Colon (tissue), 2 donors: ENCODE measurements around the gene EIF1B.
"Not testable (repeated sequence)": the region's sequence is repeated elsewhere in the genome, so short reads cannot be mapped to it uniquely, and the experiment has no call there.

Experiments used
- FAIRE-seq: peaks from 2 replicates; lab custom pipeline; 2012; peaks lifted over from hg19 to GRCh38; lab: Jason Lieb, UNC
- donor health status: control.
- donor health status: control.

Gene EIF1B

DNA sequence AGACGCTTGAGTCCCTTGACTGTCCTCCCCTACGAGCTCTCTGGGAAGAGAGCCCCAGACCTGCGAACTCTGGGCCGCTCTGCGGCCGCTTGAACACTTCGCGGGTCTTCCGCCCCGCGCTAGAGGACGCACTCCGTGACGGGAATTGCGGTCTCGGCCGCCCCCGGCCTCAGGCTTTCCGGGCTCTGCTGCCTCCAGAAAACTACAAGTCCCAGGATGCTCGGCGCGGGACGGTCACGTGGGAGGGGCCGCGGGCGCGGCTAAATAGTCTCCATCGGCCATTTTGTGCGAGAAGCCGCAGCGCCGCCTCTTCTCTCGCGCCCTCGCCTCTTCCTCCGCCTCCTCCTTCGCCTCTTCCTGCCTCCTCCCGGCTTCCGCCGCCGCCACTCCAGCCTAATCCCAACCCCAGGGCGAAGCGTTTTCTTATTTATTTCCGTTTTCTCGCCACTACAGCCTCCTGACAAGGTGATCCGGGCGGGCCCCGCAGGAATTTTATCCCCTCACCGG lies at the start of gene EIF1B:
Gene EIF1B (plus strand): TSS at position 290 of the 507 bp plus-strand sequence. CDS start 235 bp downstream, outside the sequence.
- FAIRE-seq: no peak

GRCh38 chr3:40262331-40262730 lies 47.2 kb upstream of the EIF1B start:
- FAIRE-seq: no peak

DNA sequence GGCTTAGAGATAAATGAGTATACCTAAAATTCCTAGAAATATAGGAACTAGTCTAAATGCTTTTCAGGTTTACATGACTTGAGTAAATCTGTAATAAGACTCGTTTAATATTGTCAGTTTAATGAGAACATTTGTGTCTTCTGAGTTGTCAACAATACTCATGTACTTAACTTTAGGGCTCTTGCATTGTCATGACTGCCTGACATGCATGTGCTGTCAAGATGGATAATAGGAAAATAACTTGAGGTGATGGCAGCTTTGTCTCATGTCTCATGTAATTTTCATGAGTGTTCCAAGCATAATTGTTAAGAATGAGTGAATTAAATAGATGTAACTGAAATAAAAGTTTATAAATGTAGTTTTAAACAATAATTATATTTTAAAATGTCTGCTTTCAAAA lies 45.1 kb upstream of the EIF1B start:
- no peak for FAIRE-seq

DNA sequence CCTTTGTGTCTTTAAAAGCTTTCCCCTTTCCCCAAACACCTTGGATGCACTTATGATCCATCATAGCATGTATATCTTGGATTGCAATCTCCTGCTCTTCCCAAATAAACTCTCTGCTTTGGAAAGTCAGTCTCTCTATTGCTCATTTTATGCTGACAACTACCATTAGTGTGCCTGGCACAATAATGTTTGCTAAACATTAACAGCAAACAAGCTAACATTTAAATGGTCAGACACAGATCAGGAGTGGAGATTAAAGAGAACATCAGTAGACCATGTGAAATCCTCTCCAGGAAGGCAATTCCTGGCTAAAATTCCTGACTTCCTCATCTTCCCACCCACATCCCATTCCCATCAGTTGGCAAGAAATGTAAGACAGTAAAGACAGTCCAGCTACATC lies 44.3 kb upstream of the EIF1B start:
- FAIRE-seq: no peak

GRCh38 chr3:40267937-40268724 lies 41.4 kb upstream of the EIF1B start:
- no peak for FAIRE-seq

- FAIRE-seq: no peak
Observed at GRCh38 chr3:40268802-40269524, 40.5 kb upstream of the EIF1B start.

- FAIRE-seq: no peak
Observed at GRCh38 chr3:40278791-40279190, 30.7 kb upstream of the EIF1B start.

- no peak for FAIRE-seq
Observed at GRCh38 chr3:40281995-40282394, 27.5 kb upstream of the EIF1B start.

DNA sequence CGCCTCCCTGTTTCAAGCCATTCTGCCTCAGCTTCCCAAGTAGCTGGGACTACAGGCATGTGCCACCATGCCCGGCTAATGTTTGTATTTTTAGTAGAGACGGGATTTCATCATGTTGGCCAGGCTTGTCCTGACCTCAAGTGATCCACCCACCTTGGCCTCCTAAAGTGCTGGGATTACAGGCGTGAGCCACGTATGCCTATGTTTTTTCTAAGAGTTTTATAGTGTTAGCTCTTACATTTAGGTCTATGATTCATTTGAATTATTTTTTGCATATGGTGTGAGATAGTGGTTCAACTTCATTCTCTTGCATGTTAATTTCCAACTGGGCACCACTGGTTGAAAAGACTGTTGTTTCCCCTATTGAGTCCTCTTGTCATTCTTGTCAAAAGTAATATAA lies 26.4 kb upstream of the EIF1B start:
- FAIRE-seq: not testable (repeated sequence)

GRCh38 chr3:40287248-40287647 lies 22.3 kb upstream of the EIF1B start:
- no peak for FAIRE-seq

- no peak for FAIRE-seq
Observed at GRCh38 chr3:40290396-40290795, 19.1 kb upstream of the EIF1B start.

- FAIRE-seq: no peak
Observed at GRCh38 chr3:40291471-40291870, 18.0 kb upstream of the EIF1B start.

GRCh38 chr3:40292637-40293349 lies 16.7 kb upstream of the EIF1B start:
- FAIRE-seq: no peak

DNA sequence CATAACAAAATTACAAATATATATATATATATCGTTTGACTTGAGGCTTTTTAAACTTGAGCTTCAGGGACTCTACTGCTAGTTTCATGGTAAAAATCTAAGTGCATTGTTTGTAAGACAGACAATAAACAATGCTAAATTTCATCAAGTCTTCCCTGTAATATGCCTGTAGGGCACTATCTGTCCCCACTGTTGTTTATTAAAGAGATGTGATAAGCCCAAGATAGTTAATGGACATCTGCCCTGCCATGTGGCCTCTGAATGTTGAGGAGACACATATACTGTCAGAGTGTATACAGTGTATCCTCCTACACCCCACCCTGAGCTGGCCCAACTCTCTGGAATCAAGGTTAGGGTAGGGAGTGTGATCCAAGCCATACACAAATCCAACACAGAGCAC lies 15.1 kb upstream of the EIF1B start:
- FAIRE-seq: no peak

GRCh38 chr3:40298075-40298474 lies 11.4 kb upstream of the EIF1B start:
- no peak for FAIRE-seq

DNA sequence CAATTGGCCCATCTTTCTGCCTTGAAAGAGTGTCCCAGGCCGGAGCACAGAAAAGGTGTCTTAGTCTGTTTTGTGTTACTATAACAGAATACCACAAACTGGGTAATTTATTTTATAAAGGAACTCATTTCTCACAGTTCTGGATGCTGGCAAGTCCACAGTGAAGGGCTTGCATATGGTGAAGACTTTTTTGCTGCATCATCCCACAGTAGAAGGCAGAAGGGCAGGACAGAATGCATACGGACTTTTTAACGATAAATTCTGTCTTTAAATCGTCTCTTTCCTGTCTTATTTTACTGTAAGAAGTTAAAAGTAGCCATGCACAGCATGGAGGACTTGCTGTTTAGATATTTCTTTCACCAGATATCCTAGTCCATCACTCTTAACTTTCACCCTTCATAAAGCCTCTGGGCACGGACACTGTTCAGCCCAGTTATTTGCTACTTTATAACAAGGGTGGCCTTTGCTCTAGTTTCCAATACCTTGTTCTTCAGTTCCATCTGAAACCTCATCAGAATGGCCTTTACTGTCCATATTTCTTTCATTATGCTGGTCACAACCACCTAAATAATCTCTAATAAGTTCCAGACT lies 10.3 kb upstream of the EIF1B start:
- FAIRE-seq: no peak

DNA sequence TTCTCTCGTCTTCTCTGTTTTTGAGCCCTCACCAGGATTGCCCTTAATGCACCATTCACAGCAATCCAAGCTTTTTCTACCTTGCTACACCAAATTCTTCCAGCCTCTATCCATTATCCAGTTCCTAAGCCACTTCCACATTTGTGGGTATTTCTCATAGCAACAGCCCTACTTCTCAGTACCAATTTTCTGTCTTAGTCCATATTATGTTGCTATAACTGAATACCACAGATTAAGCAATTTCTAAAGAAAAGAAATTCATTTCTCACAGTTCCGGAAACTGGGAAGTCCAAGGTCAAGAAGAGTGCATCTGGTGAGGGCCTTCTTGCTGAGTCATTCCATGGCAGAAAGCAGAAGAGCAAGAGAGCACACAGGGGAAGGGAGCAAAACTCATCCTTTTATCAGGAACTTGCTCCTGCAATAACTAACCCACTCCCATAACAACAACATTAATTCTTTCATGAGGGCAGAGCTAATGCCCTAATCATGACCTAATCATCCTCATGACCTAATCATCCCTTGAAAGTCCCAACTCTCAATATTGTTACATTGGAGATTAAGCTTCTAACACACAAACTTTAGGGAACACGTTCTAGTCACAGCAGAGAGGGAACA lies 9.7 kb upstream of the EIF1B start:
- FAIRE-seq: no peak

GRCh38 chr3:40302784-40303183 lies 6.7 kb upstream of the EIF1B start:
- FAIRE-seq: no peak

GRCh38 chr3:40304352-40304751 lies 5.2 kb upstream of the EIF1B start:
- FAIRE-seq: no peak

DNA sequence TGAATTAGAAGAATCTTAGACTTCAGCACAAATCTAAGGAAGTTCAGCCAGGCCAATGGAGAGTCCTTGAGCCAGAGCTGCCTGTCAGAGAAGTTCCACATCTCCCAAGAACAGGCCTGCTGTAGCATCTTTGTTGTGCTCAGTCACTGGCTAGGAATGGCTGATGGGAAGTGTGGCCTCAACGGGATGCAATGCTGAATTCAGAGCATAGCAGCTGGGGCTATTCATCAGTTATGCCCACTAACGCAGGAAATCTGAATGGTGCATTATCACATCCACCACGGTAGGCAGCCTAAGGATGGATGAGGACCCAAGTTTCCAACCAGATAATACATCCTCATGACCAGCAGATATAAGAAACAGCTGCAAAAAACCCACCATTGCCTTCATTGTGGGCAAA lies 3.2 kb upstream of the EIF1B start:
- no peak for FAIRE-seq

DNA sequence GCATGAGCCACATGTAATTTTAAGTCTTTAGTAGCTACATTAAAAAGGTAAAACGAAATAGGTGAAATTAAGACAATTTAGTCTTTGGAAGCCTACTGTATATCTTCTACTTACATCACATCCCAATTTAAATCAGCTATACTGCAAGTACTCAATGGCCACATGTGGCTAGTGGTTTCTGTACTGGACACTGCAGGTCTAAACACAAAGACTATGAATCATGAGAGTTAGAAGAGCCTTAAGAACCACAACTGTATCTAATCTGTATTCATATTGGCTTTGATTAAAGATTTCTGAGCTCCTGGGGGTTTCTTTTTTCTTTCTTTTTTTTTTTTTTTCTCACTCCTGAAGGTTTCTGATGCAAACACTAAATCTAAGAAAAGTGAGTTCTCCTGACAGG lies 2.3 kb upstream of the EIF1B start:
- FAIRE-seq: no peak
